DMS 273 (cell line): ENCODE results near the gene BTN2A1.
"Not testable (repeated sequence)": the region's sequence is repeated elsewhere in the genome, so short reads cannot be mapped to it uniquely, and the experiment has no call there.

ENCODE experiments used
- DNase-seq: peaks from one replicate; lab custom pipeline; 2025; ENCODE audit not compliant: unreplicated experiment; lab: John Stamatoyannopoulos, UW

The BTN2A1 gene

GRCh38 chr6:26432627-26433201 lies 25.0 kb upstream of the BTN2A1 start:
- DNase-seq = no peak

GRCh38 chr6:26433680-26434079 lies 24.1 kb upstream of the BTN2A1 start:
- DNase-seq = not testable (repeated sequence)

- no peak for DNase-seq
Observed at GRCh38 chr6:26436018-26436417, 21.7 kb upstream of the BTN2A1 start.

- DNase-seq = no peak
Observed at GRCh38 chr6:26437550-26437949, 20.2 kb upstream of the BTN2A1 start.

- DNase-seq = no peak
Observed at GRCh38 chr6:26438000-26438399, 19.8 kb upstream of the BTN2A1 start.

GRCh38 chr6:26439151-26440125 lies 18.3 kb upstream of the BTN2A1 start:
- peak; percentile 27 for DNase-seq

- no peak for DNase-seq
Observed at GRCh38 chr6:26440977-26441358, 16.8 kb upstream of the BTN2A1 start.

GRCh38 chr6:26441977-26442376 lies 15.8 kb upstream of the BTN2A1 start:
- no peak for DNase-seq

- no peak for DNase-seq
Observed at GRCh38 chr6:26445934-26446667, 11.7 kb upstream of the BTN2A1 start.

GRCh38 chr6:26447257-26447656 lies 10.5 kb upstream of the BTN2A1 start:
- no peak for DNase-seq

- no peak for DNase-seq
Observed at GRCh38 chr6:26450240-26450639, 7.5 kb upstream of the BTN2A1 start.

GRCh38 chr6:26452631-26453235 lies 5.0 kb upstream of the BTN2A1 start:
- no peak for DNase-seq

GRCh38 chr6:26454631-26455030 lies 3.1 kb upstream of the BTN2A1 start:
- no peak for DNase-seq

- DNase-seq = no peak
Observed at GRCh38 chr6:26455357-26455970, 2.3 kb upstream of the BTN2A1 start.

GRCh38 chr6:26457264-26457805 lies 420 bp upstream of the BTN2A1 start:
- peak; percentile 78 for DNase-seq

GRCh38 chr6:26459023-26459810 lies 1.5 kb downstream of the BTN2A1 start:
- no peak for DNase-seq

- not testable (repeated sequence) for DNase-seq
Observed at GRCh38 chr6:26461353-26461752, 3.6 kb downstream of the BTN2A1 start.

GRCh38 chr6:26464014-26464413 lies 6.3 kb downstream of the BTN2A1 start:
- DNase-seq = no peak

- no peak for DNase-seq
Observed at GRCh38 chr6:26464416-26465131, 6.8 kb downstream of the BTN2A1 start.
